Measurements from ENCODE around the gene ZDHHC14.
"Not testable (repeated sequence)": the region's sequence is repeated elsewhere in the genome, so short reads cannot be mapped to it uniquely, and the experiment has no call there.

The ZDHHC14 gene

DNA sequence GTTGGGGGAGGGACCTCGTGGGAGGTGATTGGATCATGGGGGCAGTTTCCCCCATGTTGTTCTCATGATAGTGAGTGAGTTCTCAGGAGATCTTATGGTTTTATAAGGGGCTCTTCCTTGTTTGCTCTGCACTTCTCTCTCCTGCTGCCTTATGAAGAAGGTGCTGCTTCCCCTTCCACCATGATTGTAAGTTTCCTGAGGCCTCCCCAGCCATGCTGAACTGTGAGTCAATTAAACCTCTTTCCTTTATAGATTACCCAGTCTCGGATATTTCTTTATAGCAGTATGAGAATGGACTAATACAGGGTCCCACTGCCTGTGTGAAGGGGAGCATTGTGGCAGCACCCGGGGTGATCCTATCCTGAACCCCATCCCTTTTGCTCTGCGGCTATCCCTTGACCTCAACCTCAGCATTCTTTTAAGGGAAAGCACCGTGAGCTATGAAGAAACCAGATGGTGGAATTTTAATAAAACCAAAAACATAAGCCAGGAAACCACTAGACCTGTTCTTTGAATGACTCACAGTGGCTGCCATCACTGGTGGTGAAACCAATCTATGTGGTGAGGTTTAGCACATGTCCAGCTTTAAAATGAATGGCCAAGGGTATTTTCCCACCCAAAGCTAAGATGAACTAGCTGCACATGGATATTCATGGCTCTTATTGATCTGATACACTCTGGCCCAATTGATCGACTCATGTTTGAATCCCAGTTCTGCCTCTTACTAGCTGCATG lies 62.2 kb downstream of the ZDHHC14 start:
- no peak for DNase-seq (ENCODE audit: low spot score)

DNA sequence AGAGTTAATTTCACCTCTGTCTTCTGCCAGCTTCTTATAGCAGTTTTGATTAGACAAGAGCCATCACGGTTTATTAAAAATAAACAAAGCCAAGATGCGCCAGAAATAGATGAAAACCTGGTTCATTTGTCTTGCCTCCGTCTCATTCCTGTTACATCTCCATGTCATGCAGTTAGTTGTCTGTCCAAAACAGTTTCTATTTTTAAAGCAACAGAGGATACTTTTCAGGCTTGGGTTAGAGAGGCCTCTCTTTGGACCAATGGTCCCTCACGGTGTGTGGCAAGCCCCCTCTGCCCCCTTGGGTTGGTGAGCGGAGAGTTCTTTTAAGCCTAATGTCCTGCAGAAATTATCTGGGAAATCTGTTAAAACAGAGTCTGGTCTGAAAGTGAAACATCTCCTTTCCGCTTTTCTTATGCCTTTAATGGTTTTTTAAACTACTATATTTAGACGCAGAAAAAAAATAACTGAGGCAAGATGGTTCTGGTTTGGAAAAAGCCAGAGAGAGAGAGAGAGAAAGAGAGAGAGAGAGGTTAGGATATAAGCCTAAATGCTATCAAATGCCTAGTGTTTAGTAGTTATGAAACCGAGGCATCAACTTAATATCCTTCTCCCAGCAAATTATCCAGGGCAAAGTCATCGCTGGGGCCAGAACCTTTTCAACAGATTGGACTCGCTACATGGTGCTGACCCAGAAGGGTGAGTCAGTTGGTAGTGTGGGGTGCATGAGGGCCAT lies 64.5 kb downstream of the ZDHHC14 start:
- DNase-seq (ENCODE audit: low spot score), result no peak

DNA sequence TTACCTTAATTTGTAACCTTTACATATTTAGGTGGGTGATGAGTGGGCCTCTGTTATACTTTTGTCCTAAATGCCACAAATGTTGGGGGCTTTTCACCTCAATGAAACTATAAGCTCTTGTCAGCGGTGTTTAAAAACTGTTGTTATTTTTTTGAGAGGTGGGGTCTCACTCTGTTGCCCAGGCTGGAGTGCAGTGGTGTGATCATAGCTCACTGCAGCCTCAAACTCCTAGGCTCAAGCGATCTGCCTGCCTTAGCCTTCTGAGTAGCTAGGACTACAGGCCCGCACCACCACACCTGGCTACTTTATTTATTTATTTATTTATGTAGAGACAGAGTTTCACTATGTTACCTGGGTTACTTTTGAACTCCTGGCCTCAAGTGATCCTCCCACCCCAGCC lies 66.7 kb downstream of the ZDHHC14 start:
- DNase-seq (ENCODE audit: low spot score), result no peak

DNA sequence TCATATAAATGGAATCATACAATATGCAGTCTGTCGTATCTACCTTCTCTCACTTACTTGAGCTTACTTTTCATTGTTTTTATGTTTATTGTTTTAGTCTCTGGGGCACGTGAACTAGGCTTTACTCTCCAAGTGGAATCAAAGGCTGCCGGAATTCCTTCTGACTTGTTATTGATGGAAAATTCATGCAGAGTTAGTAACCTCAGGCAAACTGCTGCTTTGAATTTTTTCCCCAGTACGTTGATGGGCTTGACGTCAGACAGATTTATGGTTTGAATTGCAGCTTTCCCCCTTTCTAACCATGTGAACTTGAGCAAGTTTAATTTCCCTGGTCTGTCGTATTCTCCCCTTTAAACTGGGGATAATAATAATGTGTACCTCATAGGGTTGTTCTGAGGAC lies 68.6 kb downstream of the ZDHHC14 start:
- no peak for DNase-seq (ENCODE audit: low spot score)

DNA sequence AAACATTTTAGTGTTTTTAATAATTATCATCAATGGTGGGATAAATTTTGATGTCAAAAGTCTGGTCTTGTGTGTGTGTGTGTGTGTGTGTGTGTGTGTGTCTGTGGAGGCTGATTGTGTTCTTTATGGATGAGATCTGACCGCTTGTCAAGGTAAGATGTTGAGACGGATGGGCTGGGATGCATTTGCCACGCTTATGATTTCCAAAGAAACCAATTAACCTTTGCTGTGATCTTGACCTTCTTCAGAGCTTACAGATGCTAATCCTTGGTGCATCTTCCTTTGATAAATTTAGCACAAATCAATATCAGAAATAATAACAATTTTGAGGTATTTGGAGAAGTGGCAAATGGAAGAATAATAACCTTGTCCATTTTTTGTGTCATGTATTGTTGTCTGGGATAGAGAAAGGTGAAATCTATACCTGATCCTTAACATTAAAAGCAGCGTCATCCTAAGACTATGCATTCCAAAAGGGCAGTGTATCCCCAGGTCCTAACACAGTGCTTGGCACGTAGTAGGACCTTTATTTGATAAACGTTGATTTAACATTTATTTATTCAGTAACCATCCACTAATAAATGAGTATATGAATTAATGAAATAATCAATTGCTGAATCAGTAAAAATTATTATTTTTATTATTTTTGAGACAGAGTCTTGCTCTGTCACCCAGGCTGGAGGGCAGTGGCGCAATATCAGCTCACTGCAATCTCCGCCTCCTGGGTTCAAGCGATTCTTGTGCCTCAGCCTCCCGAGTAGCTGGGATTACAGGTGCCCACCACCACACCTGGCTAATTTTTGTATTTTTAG lies 70.1 kb downstream of the ZDHHC14 start:
- DNase-seq (ENCODE audit: low spot score), result no peak

DNA sequence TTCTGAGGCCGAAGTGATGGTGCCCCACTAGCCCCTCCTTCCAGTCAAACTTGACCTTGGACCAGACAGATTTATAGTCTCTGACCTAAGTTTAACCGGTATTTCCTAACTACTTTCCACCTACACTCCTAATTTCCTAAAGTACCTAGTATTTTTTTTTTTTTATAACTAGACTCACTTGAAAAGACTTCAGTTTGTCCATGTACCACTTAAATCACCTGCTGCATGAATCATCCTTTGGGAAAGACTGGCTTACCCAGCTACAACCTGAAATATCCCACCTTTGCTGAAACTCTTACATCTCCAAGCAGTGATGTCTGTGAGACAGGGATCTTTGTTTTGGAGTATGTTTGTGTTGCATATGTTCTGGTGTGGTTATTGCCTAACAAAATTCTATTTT lies 71.1 kb downstream of the ZDHHC14 start:
- no peak for DNase-seq (ENCODE audit: low spot score)

DNA sequence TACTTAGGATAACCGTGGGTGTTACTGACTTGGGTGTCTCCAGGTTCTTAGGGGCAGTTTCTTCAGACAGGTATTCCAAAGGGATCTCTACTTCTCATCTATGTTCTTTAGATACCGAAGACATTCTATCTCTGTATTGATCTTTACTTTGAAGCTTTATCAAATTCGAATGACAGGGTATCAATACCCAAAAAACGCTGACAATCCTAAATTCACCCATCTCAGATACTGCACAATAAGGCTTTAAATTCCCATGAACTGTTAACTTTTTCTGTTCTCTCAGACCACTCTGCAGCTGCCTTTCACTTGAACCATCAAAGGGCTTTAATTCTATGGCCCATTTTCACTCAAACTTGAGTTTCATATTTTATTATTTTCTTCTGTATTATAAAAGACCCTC lies 72.1 kb downstream of the ZDHHC14 start:
- no peak for DNase-seq (ENCODE audit: low spot score)

DNA sequence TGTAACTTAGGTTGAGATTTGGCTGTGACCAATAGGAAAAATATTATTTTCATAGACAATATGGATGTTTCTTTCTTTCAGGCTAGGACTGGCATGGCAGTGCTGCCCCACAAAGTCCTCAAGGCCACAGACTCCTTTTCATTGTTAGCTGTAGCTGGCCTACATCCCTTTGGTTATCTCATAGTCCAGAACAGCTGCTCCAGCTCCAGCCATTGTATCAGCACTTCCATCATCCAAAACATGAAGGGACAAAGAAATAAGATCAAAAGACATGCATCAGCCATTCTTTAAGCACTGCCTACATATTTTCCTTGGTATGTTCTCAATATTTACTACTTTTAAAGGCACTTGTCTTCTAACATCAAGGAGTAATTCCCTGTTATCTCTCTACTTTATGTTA lies 73.0 kb downstream of the ZDHHC14 start:
- DNase-seq (ENCODE audit: low spot score), result no peak

DNA sequence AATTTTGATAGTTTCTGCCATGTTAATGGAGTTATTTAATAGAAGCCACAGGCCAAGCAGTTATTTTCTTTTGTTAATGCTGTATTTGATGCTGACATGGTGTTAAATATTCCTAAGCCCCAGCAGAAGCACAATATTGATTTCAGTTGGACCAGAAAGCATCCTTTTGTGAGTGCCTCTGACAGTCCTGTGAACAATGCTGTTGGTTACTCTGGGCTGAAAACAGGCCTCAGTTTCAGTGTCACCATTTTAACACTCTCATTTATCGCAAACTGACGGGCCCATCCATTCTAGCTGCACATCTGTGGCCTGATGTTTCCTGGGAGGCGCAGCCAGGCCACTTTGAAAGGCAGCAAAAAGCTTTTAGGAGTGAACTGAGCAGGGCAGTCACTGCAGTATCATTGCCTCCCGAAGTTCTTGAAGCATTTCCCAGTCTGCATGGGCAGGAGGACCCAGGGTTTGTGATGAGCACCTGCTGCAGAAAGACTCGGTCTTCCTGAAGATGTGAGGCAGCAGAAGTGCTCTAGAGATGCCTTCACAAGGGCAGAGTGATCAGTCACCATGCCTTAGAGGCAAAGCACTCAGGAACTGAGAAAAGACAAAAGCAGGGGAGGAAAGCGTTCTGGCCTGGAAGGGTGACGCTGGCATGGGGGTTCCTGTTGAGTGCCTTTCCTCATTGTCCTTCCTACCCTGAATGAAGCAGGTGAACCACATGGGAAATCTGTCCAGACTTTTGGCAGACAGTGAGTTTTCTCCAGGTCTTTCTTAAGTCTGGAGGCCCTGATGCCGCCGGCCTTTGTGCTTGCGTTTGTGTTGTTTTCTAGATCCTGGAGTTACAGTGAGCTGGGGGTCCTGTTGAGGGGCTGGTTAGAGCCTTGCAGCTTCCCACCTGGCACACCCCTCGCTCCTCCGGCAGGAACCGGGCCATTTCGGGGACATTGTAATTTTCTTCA lies 74.0 kb downstream of the ZDHHC14 start:
- DNase-seq (ENCODE audit: low spot score), result no peak

DNA sequence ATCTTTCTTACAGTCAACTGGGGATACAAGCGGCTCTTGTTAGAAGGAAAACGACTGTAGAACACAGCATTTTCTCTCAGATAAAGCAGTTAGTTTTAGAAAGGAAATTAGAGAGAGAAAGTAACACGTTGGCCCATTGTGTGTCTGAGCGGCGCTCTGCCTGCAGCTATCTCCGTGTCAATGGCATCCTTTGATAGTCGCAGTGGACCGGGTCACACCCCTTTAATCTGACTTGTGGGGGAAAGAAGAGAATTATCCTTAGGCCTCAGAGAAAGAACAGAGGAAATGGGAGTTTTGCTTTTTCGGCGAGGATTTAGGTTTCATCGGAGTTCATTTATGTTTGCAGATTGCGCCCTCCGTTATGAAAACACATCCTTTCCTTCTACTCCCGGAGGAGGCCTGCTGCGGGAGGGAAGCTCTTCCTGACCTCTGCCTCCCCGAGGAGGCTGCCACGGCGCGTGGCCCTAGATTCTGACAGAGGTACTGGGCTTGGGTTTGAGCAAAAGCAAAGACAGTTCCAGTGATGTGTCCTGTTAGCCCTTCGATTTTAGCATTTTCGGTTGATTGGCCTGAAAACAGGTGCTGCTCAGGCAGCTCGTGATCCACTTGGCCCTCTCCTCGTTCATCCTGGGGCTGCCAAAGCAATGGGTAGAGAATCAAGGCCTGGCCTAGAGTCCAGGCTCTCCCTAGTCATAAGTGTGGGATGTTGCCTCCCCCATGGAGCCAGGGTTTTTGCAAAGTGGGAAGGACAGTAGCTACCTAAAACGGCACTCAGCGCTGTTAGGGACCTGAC lies 74.9 kb downstream of the ZDHHC14 start:
- no peak for DNase-seq (ENCODE audit: low spot score)

DNA sequence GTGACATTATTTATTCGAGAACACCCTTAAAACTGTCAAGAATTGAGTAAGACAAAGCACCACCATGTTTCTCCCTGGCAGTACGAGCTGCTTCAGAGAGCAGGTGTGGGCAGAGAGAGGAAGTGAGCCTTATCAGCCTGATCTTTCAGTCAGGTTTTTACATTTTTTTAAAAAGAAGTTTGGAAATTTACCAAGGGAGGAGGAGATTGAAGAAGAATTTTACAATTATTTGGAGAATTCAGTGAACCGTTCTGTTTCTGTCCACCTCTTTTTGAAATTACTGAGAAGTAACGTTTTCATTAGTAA lies 75.5 kb downstream of the ZDHHC14 start:
- no peak for DNase-seq (ENCODE audit: low spot score)

DNA sequence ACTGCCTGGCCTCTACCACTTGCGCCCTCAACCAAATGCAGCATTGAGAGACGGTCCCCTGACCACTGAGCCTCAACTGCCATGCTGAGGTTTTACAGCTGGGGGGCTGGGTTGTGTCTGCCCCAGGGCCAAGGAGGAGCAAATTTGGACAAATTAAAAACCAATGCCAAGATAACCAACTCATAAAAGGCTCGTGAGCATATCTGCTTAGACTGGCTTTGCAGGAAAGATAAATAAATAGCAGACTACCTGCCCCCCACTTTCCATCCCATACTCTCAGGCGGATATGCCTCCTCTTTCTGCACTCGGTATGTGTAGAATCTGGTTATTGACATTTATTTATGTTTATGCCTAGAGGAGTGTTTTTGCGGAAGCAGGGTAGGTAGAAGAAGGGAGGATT lies 76.8 kb downstream of the ZDHHC14 start:
- DNase-seq (ENCODE audit: low spot score), result no peak

DNA sequence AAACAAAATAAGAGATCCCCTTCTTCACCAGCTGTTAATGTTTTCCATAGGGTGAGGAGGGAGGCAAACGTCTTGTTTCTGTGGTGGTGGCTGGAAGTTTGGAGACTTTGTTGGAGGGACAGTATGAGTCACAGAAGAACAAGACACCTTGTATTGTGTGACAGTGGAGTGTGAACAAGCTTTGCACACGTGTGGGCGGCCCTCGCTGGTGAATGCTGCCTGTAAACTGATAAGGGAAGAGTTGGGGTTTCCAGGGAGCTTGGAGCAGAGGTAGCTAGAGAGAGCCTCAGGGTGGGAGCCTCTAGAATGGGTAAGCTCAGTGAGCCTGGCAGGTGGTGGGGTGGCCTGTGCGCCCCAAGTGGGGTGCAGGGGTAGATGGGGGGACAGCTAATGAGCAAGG lies 78.3 kb downstream of the ZDHHC14 start:
- no peak for DNase-seq (ENCODE audit: low spot score)

DNA sequence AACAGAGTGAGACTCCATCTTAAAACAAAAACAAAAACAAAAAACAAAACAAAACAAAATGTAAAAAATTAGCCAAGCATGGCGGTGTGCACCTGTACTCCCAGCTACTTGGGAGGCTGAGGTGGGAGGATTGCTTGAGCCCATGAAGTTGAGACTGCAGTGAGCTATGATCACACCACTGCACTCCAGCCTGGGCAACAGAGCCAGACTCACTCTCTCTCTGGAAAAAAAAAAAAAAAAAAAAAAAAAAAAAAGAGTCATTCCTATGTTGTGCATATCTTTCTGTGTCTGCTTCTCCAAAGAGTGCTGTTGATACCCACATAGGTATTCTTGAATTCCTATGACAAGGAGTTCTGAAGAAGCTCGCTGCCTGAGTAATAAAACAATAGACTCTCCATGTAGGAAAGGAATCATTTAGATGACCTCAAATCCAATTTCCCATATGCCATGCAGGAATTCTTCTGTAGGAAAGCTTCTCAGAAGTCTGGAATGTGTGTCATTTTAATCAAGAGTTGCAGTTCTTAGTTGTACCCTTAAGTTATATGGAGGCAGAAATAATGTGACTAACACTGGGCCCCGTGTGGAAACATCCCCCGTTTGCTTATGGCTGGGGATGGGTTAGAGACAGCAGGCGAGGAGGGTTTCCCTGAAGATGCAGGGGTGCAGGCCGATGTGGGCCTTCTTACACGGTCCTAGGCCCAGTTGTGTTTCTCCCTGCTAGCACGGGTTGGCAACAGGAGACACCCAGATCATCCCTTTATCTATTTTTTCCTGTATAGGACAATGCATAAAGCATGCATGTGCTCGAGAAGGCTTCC lies 79.4 kb downstream of the ZDHHC14 start:
- no peak for DNase-seq (ENCODE audit: low spot score)

DNA sequence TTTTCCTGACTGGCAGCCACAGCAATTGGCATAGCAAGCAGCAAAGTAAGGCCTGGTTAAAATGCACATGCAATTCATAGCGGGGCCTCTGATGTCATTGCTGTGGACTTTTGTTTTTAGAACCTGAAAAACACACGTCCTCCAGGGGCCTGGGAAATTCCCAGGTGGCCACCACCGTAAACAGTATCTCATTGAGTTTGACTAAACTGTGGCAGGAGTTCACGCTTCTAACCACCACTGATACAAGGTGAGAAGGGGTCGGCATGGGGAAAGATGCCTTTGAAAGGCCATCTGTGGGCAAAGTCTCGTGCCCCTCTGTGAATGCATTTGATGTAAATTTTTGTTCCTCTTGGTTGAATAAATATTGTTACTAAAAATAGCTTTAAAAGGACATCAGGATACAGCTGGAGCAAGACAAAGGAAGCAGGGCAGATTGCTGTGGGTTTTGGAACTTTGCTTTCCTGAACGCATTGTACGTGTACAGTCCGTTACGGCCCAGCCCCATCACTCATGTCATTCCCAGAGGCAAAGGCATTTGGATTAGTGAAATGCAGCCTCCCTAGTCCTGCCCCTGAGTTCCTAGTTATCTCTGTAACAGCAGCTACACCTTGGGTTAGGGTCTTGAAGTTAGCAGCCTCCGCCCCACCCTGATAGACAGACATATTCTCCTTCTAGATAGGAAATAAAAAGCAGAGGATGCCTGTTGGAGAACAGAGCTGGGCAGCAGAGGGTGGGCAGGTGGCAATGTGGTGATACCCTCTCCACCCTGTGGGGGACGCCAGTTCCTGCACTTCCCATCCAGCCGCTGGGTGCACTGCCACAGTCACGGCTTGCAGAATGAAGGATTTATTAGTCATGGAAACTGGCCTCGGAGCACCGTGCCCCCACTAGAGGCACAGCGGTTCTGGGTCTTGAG lies 80.3 kb downstream of the ZDHHC14 start:
- no peak for DNase-seq (ENCODE audit: low spot score)

DNA sequence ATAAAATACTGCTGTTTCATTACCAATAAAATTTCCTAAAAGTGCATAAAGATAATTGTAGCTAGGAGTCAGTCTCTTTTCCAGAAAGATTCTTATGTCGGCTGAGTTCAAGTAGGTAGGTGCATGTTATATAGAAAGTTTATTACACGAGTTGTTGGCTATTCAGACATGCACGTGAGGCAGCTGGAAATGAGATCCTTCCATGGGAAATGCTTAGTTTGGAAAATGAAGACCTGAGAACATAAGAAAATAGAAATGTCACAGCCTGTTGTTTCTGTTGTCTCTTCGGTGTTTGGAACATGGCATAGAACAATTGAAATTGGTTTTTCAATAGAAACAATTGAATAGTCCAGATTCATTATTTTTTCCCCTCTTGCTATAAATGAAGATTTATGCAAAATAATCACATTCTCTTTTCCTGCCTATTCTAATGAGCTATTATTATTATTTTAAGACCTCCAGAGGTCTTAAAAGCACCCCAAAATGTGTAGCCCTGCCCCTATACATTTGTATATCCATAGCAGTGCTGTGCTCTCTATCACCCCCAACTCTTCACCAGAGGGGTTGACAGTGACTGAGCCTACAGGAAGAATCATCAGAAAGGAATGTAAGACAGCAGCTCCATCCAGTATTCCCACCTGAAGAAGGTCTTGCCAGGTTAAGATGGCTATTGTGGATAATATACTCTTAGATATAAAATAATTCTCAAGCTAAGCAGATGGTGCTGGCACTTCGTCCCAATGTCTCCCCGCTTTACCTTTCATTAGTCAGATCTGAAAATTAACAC lies 82.2 kb downstream of the ZDHHC14 start:
- no peak for DNase-seq (ENCODE audit: low spot score)

DNA sequence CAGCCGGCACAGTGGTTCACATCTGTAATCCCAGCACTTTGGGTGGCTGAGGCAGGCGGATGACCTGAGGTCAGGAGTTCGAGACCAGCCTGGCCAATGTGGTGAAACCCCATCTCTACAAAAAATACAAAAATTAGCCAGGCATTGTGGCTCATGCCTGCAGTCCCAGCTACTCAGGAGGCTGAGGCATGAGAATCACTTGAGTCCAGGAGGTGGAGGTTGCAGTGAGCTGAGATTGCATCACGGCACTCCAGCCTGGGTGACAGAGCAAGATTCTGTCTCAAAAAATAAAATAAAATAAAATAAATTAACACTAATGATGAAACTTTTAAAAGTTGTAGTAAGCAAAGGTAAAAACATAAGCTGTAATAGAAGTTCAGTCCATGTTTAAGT lies 82.7 kb downstream of the ZDHHC14 start:
- DNase-seq (ENCODE audit: low spot score), result not testable (repeated sequence)

All from D341Med (cell line).